CD4-positive, alpha-beta T cell (primary cell): ENCODE data around the gene DMTF1. TPM values are rescaled to one million over a fixed set of nuclear protein-coding genes. Genes with fewer than 3 reads are reported as not detected.
A peak's percentile ranks its signal among the peaks of the same experiment; 100 is the strongest.
"Not testable (repeated sequence)": the region's sequence is repeated elsewhere in the genome, so short reads cannot be mapped to it uniquely, and the experiment has no call there.

Experiments
- ATAC-seq: fragments of 200-7000 bp; cut with Tn5 transposase; one replicate; pipeline ENCODE4 v1.10.0; 2022; ENCODE audit warnings: mild to moderate bottlenecking; ENCODE audit not compliant: poor library complexity
- CTCF ChIA-PET: fragments of 350-600 bp; sonication (Branson Sonifier 250); formaldehyde crosslinking; loops from one replicate; lab custom pipeline; 2021; ENCODE audit warnings: antibody characterized with exemption, inconsistent platforms; lab: Charles Lee
- POLR2A ChIA-PET: fragments of 350-600 bp; sonication (Branson Sonifier 250); formaldehyde crosslinking; loops from one replicate; lab custom pipeline; 2021; ENCODE audit warnings: antibody characterized with exemption, inconsistent platforms; lab: Charles Lee
- DNase-seq, 14 experiments: peaks; one replicate each; pipeline ENCODE4 v3.0.0-alpha.2; 2013 to 2020; ENCODE audit warnings: mixed read lengths in 2 of 14
- H3K27ac ChIP-seq, 2 donors: one replicate each; pipeline versions ENCODE4 v1.5.1 to v1.7.0; 2013; ENCODE audit warnings: low read length in 2 of 2, low read depth in 1 of 2, mild to moderate bottlenecking in 1 of 2
- H3K27me3 ChIP-seq, 2 experiments: 1 replicate in 1 of 2; 2 replicates in 1 of 2; pipeline versions ENCODE4 v1.6.1 to v1.7.0; 2013; ENCODE audit warnings: low read length in 2 of 2, control low read depth in 1 of 2, mild to moderate bottlenecking in 1 of 2, moderate library complexity in 1 of 2; ENCODE audit not compliant: insufficient read depth in 2 of 2, control insufficient read depth in 1 of 2
- H3K36me3 ChIP-seq: one replicate; pipeline ENCODE4 v1.6.1; 2013; ENCODE audit warnings: low read length, control low read depth; ENCODE audit not compliant: insufficient read depth
- H3K4me1 ChIP-seq: one replicate; pipeline ENCODE4 v1.6.1; 2013; ENCODE audit warnings: low read length, control low read depth; ENCODE audit not compliant: insufficient read depth
- H3K4me3 ChIP-seq: one replicate; pipeline ENCODE4 v1.5.1; 2013; ENCODE audit warnings: mild to moderate bottlenecking, low read length, moderate library complexity
- H3K9me3 ChIP-seq, 2 experiments: 1 replicate in 1 of 2; 2 replicates in 1 of 2; pipeline versions ENCODE4 v1.6.1 to v1.7.0; 2013; ENCODE audit warnings: low read length in 2 of 2, mild to moderate bottlenecking in 2 of 2, control low read depth in 1 of 2, moderate library complexity in 1 of 2; ENCODE audit not compliant: control insufficient read depth in 1 of 2, insufficient read depth in 1 of 2
- H3K27ac Mint-ChIP-seq: one replicate; pipeline ENCODE4 v1.8.0; 2020; ENCODE audit warnings: mixed read lengths
- H3K27me3 Mint-ChIP-seq: one replicate; pipeline ENCODE4 v1.8.0; 2021; ENCODE audit warnings: mixed read lengths
- H3K36me3 Mint-ChIP-seq: one replicate; pipeline ENCODE4 v1.8.0; 2021; ENCODE audit warnings: low read depth, mixed read lengths
- H3K4me1 Mint-ChIP-seq: one replicate; pipeline ENCODE4 v1.8.0; 2021; ENCODE audit warnings: low read depth, mixed read lengths
- H3K4me3 Mint-ChIP-seq: one replicate; pipeline ENCODE4 v1.8.0; 2020; ENCODE audit warnings: mild to moderate bottlenecking, mixed read lengths
- H3K9me3 Mint-ChIP-seq: one replicate; pipeline ENCODE4 v1.8.0; 2020; ENCODE audit warnings: mixed read lengths
- intact Hi-C, 2 experiments: fragments of 100-400 bp; cut with DNase I in 1 of 2; cut with micrococcal nuclease in 1 of 2; formaldehyde crosslinking; loops; one replicate each; pipeline versions ENCODE4 v1.15.1 to v1.9.0; 2023 to 2025; cut with DNase I, micrococcal nuclease
- total RNA-seq, 174 experiments: library from RNA in 2 of 174; stranded (reverse) in 2 of 174; gene quantifications; one replicate each; pipeline ENCODE4 v1.2.3 and lab custom pipeline; 2021 to 2026
- TF ChIP-seq, protein P1 (sequence below): fragments of 200-600 bp; IDR thresholded peaks from one replicate; pipeline ENCODE4 v1.8.0; 2022; ENCODE audit warnings: antibody characterized with exemption, mild to moderate bottlenecking

Gene DMTF1
- total RNA-seq, 2 experiments from 2014 or later: 114 to 115 TPM

GRCh38 chr7:87202208-87202607 lies 50.0 kb downstream of the DMTF1 start:
- Mint-ChIP-seq H3K4me1 (peaks cover 75% of the 10 kb centered on the region), H3K4me3 (peak overlapping the region; percentile 30)

GRCh38 chr7:87202705-87203104 lies 50.5 kb downstream of the DMTF1 start:
- Mint-ChIP-seq H3K4me3 (peak overlapping the region; percentile 30), H3K27ac (peak overlapping the region; percentile 70), H3K9me3 (peaks cover 17% of the 10 kb centered on the region), H3K4me1 (peaks cover 76% of the 10 kb centered on the region), H3K27me3 (no peaks in the 10 kb centered on the region), H3K36me3 (peaks cover 92% of the 10 kb centered on the region)
- ChIA-PET POLR2A (interaction anchor here (1.4 to 4.6 kb wide), 5 partner anchors 11 to 50 kb away, joined by 3 to 44 read pairs (median 11); partner anchors contain the start of genes DMTF1 and TMEM243), CTCF (interaction anchor here (1.1 kb wide), 1 partner anchor 13 kb away, joined by 3 read pairs; no protein-coding TSS in a partner anchor)
- no peak overlapping the region for H3K27ac ChIP-seq
- peaks cover 19% of the 10 kb centered on the region in 2 experiments for H3K9me3 ChIP-seq
- peaks cover 32% of the 10 kb centered on the region for H3K36me3 ChIP-seq
- H3K27me3 ChIP-seq: no peaks in the 10 kb centered on the region
- no peak for ATAC-seq
- TF ChIP-seq, protein P1, sequence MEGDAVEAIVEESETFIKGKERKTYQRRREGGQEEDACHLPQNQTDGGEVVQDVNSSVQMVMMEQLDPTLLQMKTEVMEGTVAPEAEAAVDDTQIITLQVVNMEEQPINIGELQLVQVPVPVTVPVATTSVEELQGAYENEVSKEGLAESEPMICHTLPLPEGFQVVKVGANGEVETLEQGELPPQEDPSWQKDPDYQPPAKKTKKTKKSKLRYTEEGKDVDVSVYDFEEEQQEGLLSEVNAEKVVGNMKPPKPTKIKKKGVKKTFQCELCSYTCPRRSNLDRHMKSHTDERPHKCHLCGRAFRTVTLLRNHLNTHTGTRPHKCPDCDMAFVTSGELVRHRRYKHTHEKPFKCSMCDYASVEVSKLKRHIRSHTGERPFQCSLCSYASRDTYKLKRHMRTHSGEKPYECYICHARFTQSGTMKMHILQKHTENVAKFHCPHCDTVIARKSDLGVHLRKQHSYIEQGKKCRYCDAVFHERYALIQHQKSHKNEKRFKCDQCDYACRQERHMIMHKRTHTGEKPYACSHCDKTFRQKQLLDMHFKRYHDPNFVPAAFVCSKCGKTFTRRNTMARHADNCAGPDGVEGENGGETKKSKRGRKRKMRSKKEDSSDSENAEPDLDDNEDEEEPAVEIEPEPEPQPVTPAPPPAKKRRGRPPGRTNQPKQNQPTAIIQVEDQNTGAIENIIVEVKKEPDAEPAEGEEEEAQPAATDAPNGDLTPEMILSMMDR: no peak
- intact Hi-C loops: no loop called here
- H3K4me3 ChIP-seq: no peak overlapping the region
- H3K4me1 ChIP-seq: peaks cover 24% of the 10 kb centered on the region
- DNase-seq: no peak

More at GRCh38 chr7:87202208-87202607, 50.0 kb downstream of the DMTF1 start:
- H3K27ac ChIP-seq: no peak overlapping the region
- ChIA-PET CTCF (no interaction called here), POLR2A (interaction anchor here (0.7 to 4.6 kb wide), 6 partner anchors 11 to 50 kb away, joined by 3 to 44 read pairs (median 10); partner anchors contain the start of genes DMTF1 and TMEM243)
- peak overlapping the region; percentile 70 for H3K27ac Mint-ChIP-seq
- TF ChIP-seq, protein P1: no peak
- H3K4me1 ChIP-seq: peaks cover 23% of the 10 kb centered on the region
- peaks cover 16 to 19% of the 10 kb centered on the region in 2 experiments for H3K9me3 ChIP-seq
- no peak for DNase-seq
- H3K36me3 ChIP-seq: peaks cover 34% of the 10 kb centered on the region
- peaks cover 95% of the 10 kb centered on the region for H3K36me3 Mint-ChIP-seq
- H3K27me3 Mint-ChIP-seq: no peaks in the 10 kb centered on the region
- ATAC-seq: no peak
- intact Hi-C loops: no loop called here
- no peak overlapping the region for H3K4me3 ChIP-seq
- H3K9me3 Mint-ChIP-seq: peaks cover 17% of the 10 kb centered on the region
- H3K27me3 ChIP-seq: no peaks in the 10 kb centered on the region

DNA sequence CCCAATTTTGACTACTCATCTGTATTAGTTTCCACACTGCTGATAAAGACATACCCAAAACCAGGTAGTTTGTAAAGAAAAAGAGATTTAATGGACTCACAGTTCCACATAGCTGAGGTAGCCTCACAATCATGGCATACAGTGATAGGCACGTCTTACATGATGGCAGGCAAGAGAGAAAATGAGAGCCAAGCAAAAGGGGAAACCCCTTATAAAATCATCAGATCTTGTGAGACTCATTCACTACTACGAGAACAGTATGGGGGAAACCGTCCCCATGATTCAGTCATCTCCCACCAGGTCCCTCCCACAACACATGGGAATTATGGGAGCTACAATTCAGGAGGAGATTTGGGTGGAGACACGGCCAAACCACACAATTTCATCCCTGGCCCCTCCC lies 51.7 kb downstream of the DMTF1 start:
- Mint-ChIP-seq H3K4me1 (peaks cover 76% of the 10 kb centered on the region), H3K36me3 (peaks cover 92% of the 10 kb centered on the region), H3K9me3 (peaks cover 17% of the 10 kb centered on the region), H3K27ac (peak overlapping the region; percentile 45)
- H3K4me3 ChIP-seq, H3K27ac ChIP-seq, H3K27me3 Mint-ChIP-seq, CTCF ChIA-PET, H3K27me3 ChIP-seq, H3K4me3 Mint-ChIP-seq, DNase-seq, ATAC-seq, intact Hi-C loops: not testable (repeated sequence)
- Histone ChIP-seq H3K9me3 (peaks cover 19% of the 10 kb centered on the region in 2 experiments), H3K4me1 (peaks cover 33% of the 10 kb centered on the region), H3K36me3 (peaks cover 27% of the 10 kb centered on the region)
- POLR2A ChIA-PET: interaction anchor here (0.9 to 4.6 kb wide), 4 partner anchors 9 to 51 kb away, joined by 3 to 44 read pairs (median 27); partner anchors contain the start of genes DMTF1 and TMEM243
